ENCODE data around the gene EDC3. TPM values are rescaled to one million over a fixed set of nuclear protein-coding genes. Genes with fewer than 3 reads are reported as not detected.

EDC3 gene
- total RNA-seq, 4 donors from 2014 or later, result 12.7 to 22.7 (median 15.2) TPM

DNA sequence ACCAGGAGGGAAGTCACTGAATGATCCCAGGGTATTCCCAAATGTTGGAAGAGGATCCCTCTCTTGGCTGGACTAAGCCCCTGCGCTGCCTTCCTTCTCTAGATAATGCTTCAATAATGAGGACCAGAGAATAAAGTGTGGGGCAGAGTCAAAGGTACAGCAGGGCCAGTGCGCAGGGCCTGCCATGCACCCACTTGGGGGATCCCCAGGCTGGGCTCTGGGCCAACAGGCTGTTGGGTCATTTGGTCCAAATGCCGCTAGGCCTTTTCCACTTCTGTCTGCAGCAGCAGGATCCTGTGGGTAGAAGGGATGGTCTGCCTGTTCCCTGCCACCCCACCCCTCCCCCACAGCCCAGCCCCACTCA is 85.9 kb downstream of the EDC3 start:
- no peak for DNase-seq (ENCODE audit: low spot score)
- no peak for TF ChIP-seq CTCF (IDR thresholded peaks at IDR 0.05)
- ATAC-seq (ENCODE audit: low FRiP score), result no peak

DNA sequence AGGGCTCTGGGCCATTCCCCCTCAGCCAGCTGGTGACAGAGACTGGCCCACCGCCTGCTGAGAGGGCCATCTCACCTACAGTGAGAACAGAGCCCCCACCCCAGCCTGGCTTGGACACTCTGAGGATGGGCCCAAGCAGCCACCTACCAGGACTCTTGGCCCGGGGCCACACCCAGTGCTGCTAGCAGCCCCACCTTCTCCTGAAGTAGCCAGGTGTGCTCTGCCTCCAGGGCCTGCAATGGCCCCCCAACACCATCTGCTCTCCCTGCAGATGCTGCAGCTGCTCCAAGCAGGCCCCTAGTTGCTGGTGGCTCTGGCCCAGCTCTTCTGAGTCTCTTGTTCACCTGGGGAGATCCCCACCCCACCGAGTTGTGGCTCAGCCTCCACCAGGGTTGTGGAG is 87.0 kb downstream of the EDC3 start:
- DNase-seq (ENCODE audit: low spot score) (no peak), ATAC-seq (ENCODE audit: low FRiP score) (no peak)
- no peak for TF ChIP-seq CTCF (IDR thresholded peaks at IDR 0.05)

DNA sequence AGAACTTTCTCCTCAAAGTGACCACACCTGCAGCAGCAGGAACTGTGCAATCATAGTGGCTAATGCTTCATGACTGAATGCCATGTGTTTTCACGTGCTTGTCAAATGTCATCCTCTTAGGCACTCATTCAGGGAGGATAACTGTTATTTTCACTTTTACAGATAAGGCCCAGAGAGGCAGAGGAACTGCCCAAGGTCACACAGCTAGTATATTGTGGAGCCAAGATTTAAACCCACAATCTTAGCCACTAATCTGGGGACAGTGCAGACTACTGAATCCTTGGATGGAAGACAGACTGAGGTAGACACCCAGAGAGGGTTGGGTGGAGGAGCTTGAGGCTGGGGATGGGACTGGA is 90.1 kb downstream of the EDC3 start:
- ATAC-seq (ENCODE audit: low FRiP score), result no peak
- TF ChIP-seq CTCF (IDR thresholded peaks at IDR 0.05), result no peak
- no peak for DNase-seq (ENCODE audit: low spot score)

GRCh38 chr15:74604983-74605794 is 90.6 kb downstream of the EDC3 start:
- DNase-seq (ENCODE audit: low spot score) (no peak), ATAC-seq (ENCODE audit: low FRiP score) (no peak)
- TF ChIP-seq CTCF (IDR thresholded peaks at IDR 0.05), result no peak

- ATAC-seq (ENCODE audit: low FRiP score) (no peak), DNase-seq (ENCODE audit: low spot score) (no peak)
- TF ChIP-seq CTCF (IDR thresholded peaks at IDR 0.05), result no peak
These were observed 91.8 kb downstream of the EDC3 start for GRCh38 chr15:74603789-74604705.

DNA sequence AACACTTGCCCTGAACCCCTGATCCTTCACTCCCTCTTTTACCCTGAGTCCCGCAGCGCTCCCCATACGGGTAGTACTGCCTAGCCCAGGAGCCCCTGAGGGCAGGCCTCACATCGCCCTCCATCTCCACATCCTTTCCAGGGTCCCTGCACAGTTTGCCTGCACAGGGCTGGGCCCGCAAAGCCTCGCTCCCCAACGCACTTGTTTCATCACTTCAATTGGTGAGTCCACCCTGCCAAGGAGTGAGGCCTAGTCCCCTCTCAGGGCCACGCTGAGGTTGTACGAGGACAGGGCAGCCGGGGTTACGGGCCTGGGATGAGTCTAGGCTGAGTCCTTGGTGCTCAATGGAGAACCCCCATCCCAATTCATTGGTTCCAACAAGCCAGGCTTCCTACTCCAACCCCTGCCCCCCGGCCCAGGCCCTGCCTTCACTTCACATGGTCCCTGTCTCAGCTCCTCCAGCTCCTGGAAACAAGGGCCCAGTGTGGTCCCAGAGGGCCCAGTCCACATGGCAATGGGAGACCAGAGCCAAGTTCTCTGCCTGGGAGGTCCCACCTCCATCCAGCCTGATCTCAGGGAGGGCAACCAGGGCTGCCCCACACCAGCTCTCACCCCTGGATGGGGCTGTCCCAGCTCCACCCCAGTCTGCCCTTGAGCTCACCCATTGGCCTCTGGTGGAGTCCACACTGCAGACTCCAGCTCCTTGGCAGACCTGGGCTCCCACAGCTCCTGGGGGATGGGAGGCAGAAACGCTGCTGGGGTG is 92.6 kb downstream of the EDC3 start:
- ATAC-seq (ENCODE audit: low FRiP score), result no peak
- no peak for DNase-seq (ENCODE audit: low spot score)
- TF ChIP-seq CTCF (IDR thresholded peaks at IDR 0.05), result no peak
